Measurements from ENCODE around the gene SPTLC3. TPM values are rescaled to one million over a fixed set of nuclear protein-coding genes. Genes with fewer than 3 reads are reported as not detected.

Gene SPTLC3
- total and polyA plus RNA-seq, 9 donors, result 2.1 to 10.5 (median 8.8) TPM

GRCh38 chr20:13062789-13063188 is 54.0 kb downstream of the SPTLC3 start:
- Histone ChIP-seq H3K4me3 (no peak overlapping the region), H3K4me1 (ENCODE audit: insufficient read depth) (no peaks in the 10 kb centered on the region), H3K36me3 (no peaks in the 10 kb centered on the region), H3K27me3 (no peaks in the 10 kb centered on the region), H3K9me3 (no peaks in the 10 kb centered on the region), H3K27ac (no peak overlapping the region)
- WGBS, 3 donors, result 71 to 80% (median 73%) methylated on average over 2 of the region's 2 CpGs
- intact Hi-C loops (cut with DNase I), result no loop called here
- no peak for TF ChIP-seq POLR2A (IDR thresholded peaks at IDR 0.05)
- TF ChIP-seq CTCF (IDR thresholded peaks at IDR 0.05), result no peak
- TF ChIP-seq EP300 (IDR thresholded peaks at IDR 0.05), result no peak
- DNase-seq, result no peak

GRCh38 chr20:13068336-13068735 is 59.6 kb downstream of the SPTLC3 start:
- Histone ChIP-seq H3K4me1 (ENCODE audit: insufficient read depth) (no peaks in the 10 kb centered on the region), H3K9me3 (no peaks in the 10 kb centered on the region), H3K36me3 (no peaks in the 10 kb centered on the region), H3K27me3 (no peaks in the 10 kb centered on the region), H3K27ac (no peak overlapping the region), H3K4me3 (no peak overlapping the region)
- WGBS, 3 donors, result 90 to 94% (median 90%) methylated on average over 3 of the region's 3 CpGs
- no peak for DNase-seq
- intact Hi-C loops (cut with DNase I), result no loop called here
- TF ChIP-seq EP300 (IDR thresholded peaks at IDR 0.05), result no peak
- TF ChIP-seq CTCF (IDR thresholded peaks at IDR 0.05), result no peak
- TF ChIP-seq POLR2A (IDR thresholded peaks at IDR 0.05), result no peak

- no peak for DNase-seq
- no peaks in the 10 kb centered on the region for H3K4me1 ChIP-seq (ENCODE audit: insufficient read depth)
- H3K27me3 ChIP-seq, result no peaks in the 10 kb centered on the region
- WGBS, 3 donors, result 64 to 77% (median 76%) methylated on average over 1 of the region's 1 CpG
- intact Hi-C loops (cut with DNase I), result no loop called here
- no peak for TF ChIP-seq POLR2A (IDR thresholded peaks at IDR 0.05)
- TF ChIP-seq EP300 (IDR thresholded peaks at IDR 0.05), result no peak
- TF ChIP-seq CTCF (IDR thresholded peaks at IDR 0.05), result no peak
- H3K4me3 ChIP-seq, result no peak overlapping the region
- H3K36me3 ChIP-seq, result no peaks in the 10 kb centered on the region
- H3K9me3 ChIP-seq, result no peaks in the 10 kb centered on the region
- no peak overlapping the region for H3K27ac ChIP-seq
These were observed 73.1 kb downstream of the SPTLC3 start for GRCh38 chr20:13081877-13082276.

- no peaks in the 10 kb centered on the region for H3K4me1 ChIP-seq (ENCODE audit: insufficient read depth)
- no peak for DNase-seq
- no peaks in the 10 kb centered on the region for H3K36me3 ChIP-seq
- no peaks in the 10 kb centered on the region for H3K9me3 ChIP-seq
- H3K27ac ChIP-seq, result no peak overlapping the region
- no peak overlapping the region for H3K4me3 ChIP-seq
- intact Hi-C loops (cut with DNase I), result no loop called here
- H3K27me3 ChIP-seq, result no peaks in the 10 kb centered on the region
- TF ChIP-seq EP300 (IDR thresholded peaks at IDR 0.05) (no peak), CTCF (IDR thresholded peaks at IDR 0.05) (no peak), POLR2A (IDR thresholded peaks at IDR 0.05) (no peak)
These were observed 73.6 kb downstream of the SPTLC3 start for GRCh38 chr20:13082378-13082777.

GRCh38 chr20:13085275-13085674 is 76.5 kb downstream of the SPTLC3 start:
- intact Hi-C loops (cut with DNase I), result no loop called here
- Histone ChIP-seq H3K27me3 (no peaks in the 10 kb centered on the region), H3K36me3 (no peaks in the 10 kb centered on the region), H3K9me3 (no peaks in the 10 kb centered on the region), H3K4me1 (ENCODE audit: insufficient read depth) (no peaks in the 10 kb centered on the region), H3K4me3 (no peak overlapping the region), H3K27ac (no peak overlapping the region)
- 82 to 90% (median 90%) methylated on average over 3 of the region's 3 CpGs for WGBS, 3 donors
- no peak for DNase-seq
- TF ChIP-seq CTCF (IDR thresholded peaks at IDR 0.05) (no peak), EP300 (IDR thresholded peaks at IDR 0.05) (no peak), POLR2A (IDR thresholded peaks at IDR 0.05) (no peak)
